Testis (tissue), 2 donors: Measurements from ENCODE around the gene COIL.

Experiments used
- CTCF ChIP-seq, 3 experiments: fragments of 450-650 bp in 2 of 3; fragments of 200-600 bp in 1 of 3; sonication (generic) in 1 of 3; IDR thresholded peaks; one replicate each; pipeline ENCODE4 v1.5.1; 2016 to 2019; ENCODE audit warnings: antibody characterized with exemption in 3 of 3, mild to moderate bottlenecking in 2 of 3, moderate library complexity in 1 of 3
- POLR2A ChIP-seq: fragments of 450-650 bp; IDR thresholded peaks from one replicate; pipeline ENCODE4 v1.6.1; 2017; ENCODE audit warnings: antibody characterized with exemption, mild to moderate bottlenecking, moderate library complexity

GRCh38 chr17:56975656-56976055 lies 14.8 kb upstream of the COIL start:
- no peak for TF ChIP-seq CTCF (IDR thresholded peaks at IDR 0.05)
- no peak for TF ChIP-seq POLR2A
